Activated CD8-positive, alpha-beta memory T cell treated with anti-CD3 and anti-CD28 coated beads, Interleukin-2, amount 50 U/mL, for 1 hour (primary cell): ENCODE results near the gene RSPH6A.

Experiments used
- DNase-seq: peaks from one replicate; pipeline ENCODE4 v3.0.0-alpha.2; 2020; ENCODE audit errors: extremely low read depth

The RSPH6A gene

GRCh38 chr19:45825917-45826893, 11.1 kb upstream of the RSPH6A start:
- no peak for DNase-seq

GRCh38 chr19:45825263-45825605, 10.1 kb upstream of the RSPH6A start:
- no peak for DNase-seq

- no peak for DNase-seq
These were observed 9.6 kb upstream of the RSPH6A start for GRCh38 chr19:45824531-45825262.

GRCh38 chr19:45824041-45824471, 8.9 kb upstream of the RSPH6A start:
- no peak for DNase-seq

- no peak for DNase-seq
These were observed 8.1 kb upstream of the RSPH6A start for GRCh38 chr19:45823182-45823581.

- DNase-seq: no peak
These were observed 7.6 kb upstream of the RSPH6A start for GRCh38 chr19:45822716-45823115.

- no peak for DNase-seq
These were observed 6.5 kb upstream of the RSPH6A start for GRCh38 chr19:45821570-45821969.

GRCh38 chr19:45821103-45821521, 6.0 kb upstream of the RSPH6A start:
- no peak for DNase-seq

- DNase-seq: no peak
These were observed 5.5 kb upstream of the RSPH6A start for GRCh38 chr19:45820413-45821102.

- DNase-seq: no peak
These were observed 4.7 kb upstream of the RSPH6A start for GRCh38 chr19:45819769-45820168.

- no peak for DNase-seq
These were observed 2.7 kb upstream of the RSPH6A start for GRCh38 chr19:45817725-45818301.

- peak; percentile 87 for DNase-seq
These were observed 2.1 kb upstream of the RSPH6A start for GRCh38 chr19:45817010-45817724.

- DNase-seq: no peak
These were observed 1.3 kb upstream of the RSPH6A start for GRCh38 chr19:45816236-45817009.

GRCh38 chr19:45815481-45816216, 541 bp upstream of the RSPH6A start:
- no peak for DNase-seq

GRCh38 chr19:45814166-45814780, 835 bp downstream of the RSPH6A start:
- no peak for DNase-seq

- DNase-seq: no peak
These were observed 2.8 kb downstream of the RSPH6A start for GRCh38 chr19:45812297-45812696.

GRCh38 chr19:45809643-45810159, 5.4 kb downstream of the RSPH6A start:
- DNase-seq: no peak

- no peak for DNase-seq
These were observed 9.4 kb downstream of the RSPH6A start for GRCh38 chr19:45805719-45806118.

- DNase-seq: no peak
These were observed 10.2 kb downstream of the RSPH6A start for GRCh38 chr19:45804959-45805230.
